Thymus (tissue), 11 donors: ENCODE data around the gene ARHGAP21. TPM values are rescaled to one million over a fixed set of nuclear protein-coding genes. Genes with fewer than 3 reads are reported as not detected.

ENCODE experiments used
- DNase-seq, 9 donors: peaks; one replicate each; pipeline ENCODE4 v3.0.0-alpha.2; 2013; ENCODE audit warnings: low spot score in 9 of 9, low read depth in 6 of 9, missing footprints in 1 of 9
- H3K27ac ChIP-seq, 2 donors: one replicate each; pipeline ENCODE4 v1.5.1; 2013; ENCODE audit warnings: control low read depth in 1 of 2, low read depth in 1 of 2, low read length in 1 of 2, mild to moderate bottlenecking in 1 of 2, moderate library complexity in 1 of 2
- H3K27me3 ChIP-seq, 2 donors: one replicate each; pipeline ENCODE4 v1.5.1; 2013; ENCODE audit warnings: low read length in 1 of 2; ENCODE audit not compliant: control insufficient read depth in 2 of 2, insufficient read depth in 1 of 2
- H3K36me3 ChIP-seq, 2 donors: one replicate each; pipeline ENCODE4 v1.5.1; 2013; ENCODE audit warnings: low read length in 1 of 2, mild to moderate bottlenecking in 1 of 2, moderate library complexity in 1 of 2; ENCODE audit not compliant: control insufficient read depth in 2 of 2, insufficient read depth in 2 of 2
- H3K4me1 ChIP-seq, 2 donors: one replicate each; pipeline ENCODE4 v1.5.1; 2013; ENCODE audit warnings: low read length in 2 of 2; ENCODE audit not compliant: control insufficient read depth in 2 of 2, insufficient read depth in 2 of 2
- H3K4me3 ChIP-seq, 2 donors: one replicate each; pipeline ENCODE4 v1.5.1; 2013; ENCODE audit warnings: low read length in 2 of 2, control low read depth in 1 of 2, mild to moderate bottlenecking in 1 of 2
- H3K9me3 ChIP-seq, 2 donors: one replicate each; pipeline ENCODE4 v1.5.1; 2013; ENCODE audit warnings: low read length in 1 of 2, mild to moderate bottlenecking in 1 of 2; ENCODE audit not compliant: control insufficient read depth in 2 of 2, insufficient read depth in 1 of 2
- WGBS: extraction: QIAGEN DNeasy Blood & Tissue Kit; methylation state at CpG from one replicate; pipeline ENCODE4 v1.1.7; 2013; 5-methylcytosine and 5-hydroxymethylcytosine counted together
- polyA plus RNA-seq: library from polyadenylated mRNA; stranded (reverse); fragments of 200-250 nt; gene quantifications from one replicate; pipeline ENCODE4 v1.2.3, GENCODE V29; 2013
- total RNA-seq: library from RNA; stranded (reverse); fragments of 120-200 nt; gene quantifications from one replicate; pipeline ENCODE4 v1.2.4, GENCODE V29; 2013
- donor health status: healthy.

The ARHGAP21 gene
- total and polyA plus RNA-seq, 2 donors, result 20.4 to 23.7 TPM

GRCh38 chr10:24680647-24681524, 42.8 kb downstream of the ARHGAP21 start:
- H3K36me3 ChIP-seq, result no peaks in the 10 kb centered on the region
- H3K9me3 ChIP-seq, result no peaks in the 10 kb centered on the region
- H3K4me1 ChIP-seq, result no peaks in the 10 kb centered on the region
- 95% methylated on average over 3 of the region's 3 CpGs for WGBS
- no peaks in the 10 kb centered on the region for H3K27me3 ChIP-seq
- H3K27ac ChIP-seq, result no peak overlapping the region
- H3K4me3 ChIP-seq, result no peak overlapping the region
- no peak for DNase-seq

- no peaks in the 10 kb centered on the region for H3K9me3 ChIP-seq
- no peaks in the 10 kb centered on the region for H3K36me3 ChIP-seq
- no peaks in the 10 kb centered on the region for H3K4me1 ChIP-seq
- 99% methylated on average over 2 of the region's 2 CpGs for WGBS
- no peaks in the 10 kb centered on the region for H3K27me3 ChIP-seq
- no peak for DNase-seq
- H3K4me3 ChIP-seq, result no peak overlapping the region
- no peak overlapping the region for H3K27ac ChIP-seq
Measured at GRCh38 chr10:24678757-24679156, 44.9 kb downstream of the ARHGAP21 start.

- H3K27ac ChIP-seq, result no peak overlapping the region
- WGBS, result 98% methylated on average over 5 of the region's 5 CpGs
- no peaks in the 10 kb centered on the region for H3K36me3 ChIP-seq
- DNase-seq, result no peak
- no peaks in the 10 kb centered on the region for H3K4me1 ChIP-seq
- no peak overlapping the region for H3K4me3 ChIP-seq
- no peaks in the 10 kb centered on the region for H3K9me3 ChIP-seq
- no peaks in the 10 kb centered on the region for H3K27me3 ChIP-seq
Measured at GRCh38 chr10:24674892-24675632, 48.6 kb downstream of the ARHGAP21 start.

GRCh38 chr10:24670964-24671670, 52.6 kb downstream of the ARHGAP21 start:
- H3K27me3 ChIP-seq, result no peaks in the 10 kb centered on the region
- no peaks in the 10 kb centered on the region for H3K4me1 ChIP-seq
- H3K27ac ChIP-seq, result no peak overlapping the region
- DNase-seq, result no peak
- H3K36me3 ChIP-seq, result no peaks in the 10 kb centered on the region
- no peak overlapping the region for H3K4me3 ChIP-seq
- WGBS, result 78% methylated on average over 3 of the region's 3 CpGs
- no peaks in the 10 kb centered on the region for H3K9me3 ChIP-seq

GRCh38 chr10:24669285-24669852, 54.3 kb downstream of the ARHGAP21 start:
- no peak for DNase-seq
- Histone ChIP-seq H3K36me3 (peaks cover 0 to 2% of the 10 kb centered on the region in 2 donors), H3K27me3 (no peaks in the 10 kb centered on the region), H3K4me3 (no peak overlapping the region), H3K9me3 (no peaks in the 10 kb centered on the region), H3K4me1 (no peaks in the 10 kb centered on the region), H3K27ac (no peak overlapping the region)
- WGBS, result 96% methylated on average over 6 of the region's 6 CpGs

GRCh38 chr10:24668247-24668646, 55.4 kb downstream of the ARHGAP21 start:
- Histone ChIP-seq H3K27ac (no peak overlapping the region), H3K27me3 (no peaks in the 10 kb centered on the region), H3K4me3 (no peak overlapping the region), H3K4me1 (no peaks in the 10 kb centered on the region), H3K9me3 (no peaks in the 10 kb centered on the region), H3K36me3 (peaks cover 0 to 2% of the 10 kb centered on the region in 2 donors)
- no peak for DNase-seq
- 96% methylated on average over 7 of the region's 7 CpGs for WGBS

- H3K9me3 ChIP-seq, result no peaks in the 10 kb centered on the region
- H3K27me3 ChIP-seq, result no peaks in the 10 kb centered on the region
- whole genome bisulfite sequencing, result 98% methylated on average over 1 of the region's 1 CpG
- DNase-seq, result no peak
- H3K4me3 ChIP-seq, result no peak overlapping the region
- peaks cover 0 to 2% of the 10 kb centered on the region in 2 donors for H3K36me3 ChIP-seq
- no peak overlapping the region for H3K27ac ChIP-seq
- no peaks in the 10 kb centered on the region for H3K4me1 ChIP-seq
Measured at GRCh38 chr10:24664991-24665390, 58.7 kb downstream of the ARHGAP21 start.

GRCh38 chr10:24661376-24661775, 62.3 kb downstream of the ARHGAP21 start:
- Histone ChIP-seq H3K27ac (no peak overlapping the region), H3K36me3 (peaks cover 0 to 2% of the 10 kb centered on the region in 2 donors), H3K27me3 (no peaks in the 10 kb centered on the region), H3K4me1 (no peaks in the 10 kb centered on the region), H3K4me3 (no peak overlapping the region), H3K9me3 (no peaks in the 10 kb centered on the region)
- WGBS, result 92% methylated on average over 2 of the region's 2 CpGs
- DNase-seq, result no peak
